ENCODE measurements around the gene MYO1B.

MYO1B gene

DNA sequence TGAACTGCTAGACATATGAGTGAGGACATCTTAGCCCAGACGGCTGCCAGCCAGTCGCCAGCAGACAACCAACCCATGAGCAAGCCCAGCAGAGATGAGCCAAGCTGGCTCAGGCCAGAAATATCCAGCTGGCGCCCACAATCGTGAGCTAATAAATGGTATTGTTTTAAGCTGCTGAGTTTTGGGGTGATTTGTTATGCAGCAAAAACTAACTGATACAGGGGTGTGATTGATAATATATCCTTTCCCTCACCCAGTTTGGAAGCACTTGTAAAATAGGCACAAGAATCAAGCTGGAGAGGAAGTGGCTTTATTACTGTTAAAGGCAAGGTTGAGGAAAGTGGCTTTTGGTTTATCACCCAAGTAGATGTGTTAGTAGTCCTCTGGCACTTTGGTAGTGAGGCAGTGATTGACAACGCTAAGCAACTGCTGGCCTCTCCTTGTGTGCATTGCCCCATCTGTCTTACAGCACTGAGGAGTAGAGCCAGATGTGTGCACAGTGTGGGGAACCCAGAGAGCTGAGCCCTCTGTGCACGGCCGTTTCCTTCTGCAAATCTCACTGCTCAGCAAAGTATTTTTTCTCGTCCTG is 110.1 kb downstream of the MYO1B start:
- DNase-seq (ENCODE audit: low read depth in 2 of 2, low spot score in 1 of 2): no peak

DNA sequence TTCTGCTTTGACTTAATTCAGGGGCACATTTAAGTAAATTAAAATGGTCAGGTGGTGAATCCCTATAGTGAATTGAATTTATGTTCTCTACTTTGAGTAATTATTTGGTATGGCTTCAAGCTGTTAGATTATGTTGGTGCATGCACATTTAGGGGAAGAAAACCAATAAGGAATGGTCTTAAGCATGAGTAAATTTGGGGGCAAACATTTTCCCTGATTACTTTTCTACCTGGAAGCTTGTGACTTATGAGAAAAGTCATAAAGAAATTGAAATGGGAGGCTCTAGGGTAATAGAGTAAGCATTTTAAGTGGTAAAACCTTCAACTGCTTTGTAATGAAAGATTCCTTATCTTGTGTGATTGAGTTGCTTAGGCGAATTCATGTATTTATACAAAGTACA is 112.5 kb downstream of the MYO1B start:
- DNase-seq (ENCODE audit: low read depth in 2 of 2, low spot score in 1 of 2): no peak

DNA sequence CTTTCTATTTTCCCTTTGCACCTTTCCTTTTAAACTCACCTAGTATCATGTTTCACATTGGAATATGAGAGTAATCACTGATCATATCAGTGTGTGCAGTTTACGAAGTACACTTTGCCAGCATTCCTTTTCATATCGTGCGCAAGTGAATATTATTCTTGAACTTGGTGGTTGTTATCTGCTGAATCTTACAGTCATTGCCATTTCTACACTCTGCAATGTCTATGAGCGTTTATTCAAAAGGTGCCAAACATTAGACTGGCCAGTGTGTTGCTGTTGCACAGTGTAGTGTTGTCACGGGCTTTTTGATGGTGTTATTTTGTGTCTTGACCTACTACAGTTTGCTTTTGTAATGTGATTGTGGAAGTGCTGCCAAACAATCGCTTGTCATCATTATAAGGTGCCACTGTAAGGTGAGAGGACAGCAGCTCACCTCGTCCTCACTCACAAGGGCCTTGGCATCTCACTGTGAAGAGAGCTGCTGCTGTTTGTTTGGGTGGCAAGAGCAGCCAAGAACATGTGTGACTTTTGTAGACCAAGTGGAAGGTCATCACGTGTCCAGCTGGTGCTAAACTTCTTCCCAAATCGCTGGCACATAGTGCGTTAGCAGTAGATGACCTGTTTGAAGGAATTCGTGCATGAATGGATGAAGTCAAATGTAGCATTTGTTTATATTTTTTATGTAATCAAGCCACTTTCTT is 113.3 kb downstream of the MYO1B start:
- no peak for DNase-seq (ENCODE audit: low read depth in 2 of 2, low spot score in 1 of 2)

DNA sequence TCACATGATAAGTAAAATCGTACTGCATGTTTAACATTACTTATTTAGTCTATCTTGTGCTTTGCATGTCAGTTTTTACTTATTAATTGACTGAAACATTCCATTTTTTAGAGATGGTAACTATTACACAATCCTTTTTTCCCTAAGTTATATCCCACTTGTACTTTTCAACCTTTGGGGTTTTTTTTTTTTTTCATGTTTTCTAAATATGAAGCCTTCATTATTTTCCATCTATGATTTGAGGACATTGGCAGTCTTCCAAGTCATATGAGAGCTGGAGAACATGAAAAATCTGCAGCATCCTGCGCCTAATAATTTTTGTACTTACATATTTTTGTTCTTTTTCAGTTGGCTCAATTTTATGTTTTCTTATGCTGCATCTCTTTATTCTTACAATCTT is 113.9 kb downstream of the MYO1B start:
- no peak for DNase-seq (ENCODE audit: low read depth in 2 of 2, low spot score in 1 of 2)

DNA sequence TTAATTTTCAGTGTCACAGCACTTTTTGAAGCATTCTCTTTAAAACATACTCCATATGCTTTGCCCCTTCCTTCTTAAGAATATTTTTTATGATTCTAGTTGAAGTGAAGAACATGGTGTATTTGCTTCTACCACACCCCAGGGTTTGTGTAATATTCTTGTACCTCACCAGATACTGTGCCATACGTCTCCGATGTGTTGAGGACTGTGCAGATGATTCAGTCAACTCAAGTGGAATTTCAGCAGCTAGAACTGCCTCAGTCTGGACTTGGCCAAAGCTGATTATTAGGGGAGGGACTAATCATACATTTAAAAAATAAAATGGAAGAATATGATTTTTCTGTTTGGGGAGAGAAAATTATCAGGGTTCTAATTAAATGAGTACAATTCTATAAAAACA is 115.7 kb downstream of the MYO1B start:
- no peak for DNase-seq (ENCODE audit: low read depth in 2 of 2, low spot score in 1 of 2)

DNA sequence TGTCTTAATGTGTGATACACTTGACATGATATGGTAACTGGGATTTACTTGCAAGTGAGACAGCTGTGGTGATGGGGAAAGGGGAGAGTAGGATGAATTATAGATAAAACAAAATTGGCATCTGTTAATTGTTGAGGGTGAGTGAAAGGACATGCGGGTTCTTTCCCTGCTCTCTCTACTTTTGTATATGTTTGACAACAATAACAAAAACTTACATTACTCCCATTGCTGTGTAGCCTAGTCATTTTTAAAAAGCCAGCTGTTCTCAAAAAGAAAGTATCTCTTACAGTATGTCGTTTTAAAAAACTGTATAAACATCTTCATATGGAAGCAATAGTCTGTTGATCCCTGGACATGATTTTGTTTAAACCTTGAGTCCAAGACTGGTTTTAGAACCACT is 117.6 kb downstream of the MYO1B start:
- no peak for DNase-seq (ENCODE audit: low read depth in 2 of 2, low spot score in 1 of 2)

DNA sequence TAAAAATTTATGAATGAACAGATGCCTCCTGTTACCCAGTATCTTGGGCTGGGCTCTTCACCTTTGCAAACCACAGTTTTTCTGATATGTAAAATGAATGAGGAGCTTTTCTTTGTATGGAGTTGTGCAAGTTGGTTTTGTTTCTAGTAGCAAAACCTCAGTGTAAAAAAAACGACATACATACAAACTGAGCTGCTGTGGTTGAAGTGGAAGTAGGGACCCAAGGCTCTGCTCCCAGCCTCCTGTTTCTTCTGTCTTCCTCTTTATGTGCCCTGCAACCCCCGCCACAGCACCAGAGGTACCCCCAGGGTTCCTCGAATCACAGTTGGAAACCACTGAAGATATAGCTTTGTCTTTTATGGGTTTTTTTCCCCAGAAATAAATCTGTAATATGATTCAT is 118.1 kb downstream of the MYO1B start:
- no peak for DNase-seq (ENCODE audit: low read depth in 2 of 2, low spot score in 1 of 2)

DNA sequence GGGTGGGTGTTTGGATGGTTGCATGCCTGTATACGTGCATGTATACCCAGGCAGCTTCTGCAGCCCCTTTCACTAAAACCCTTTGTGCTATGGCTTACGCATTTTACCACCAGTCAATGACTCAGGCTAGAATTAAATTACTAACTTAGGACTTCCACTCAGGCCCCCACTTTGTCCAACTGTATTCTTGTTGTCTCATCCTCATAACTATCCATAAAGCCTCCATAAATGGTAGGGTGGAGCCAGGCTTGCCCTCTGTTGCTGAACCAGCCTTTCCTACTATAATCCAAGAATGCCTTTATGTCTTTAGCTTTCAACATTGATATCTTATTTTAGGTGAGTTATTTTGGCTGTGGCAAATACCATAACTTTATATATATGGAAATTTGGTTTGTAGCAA is 119.9 kb downstream of the MYO1B start:
- DNase-seq (ENCODE audit: low read depth in 2 of 2, low spot score in 1 of 2): no peak

DNA sequence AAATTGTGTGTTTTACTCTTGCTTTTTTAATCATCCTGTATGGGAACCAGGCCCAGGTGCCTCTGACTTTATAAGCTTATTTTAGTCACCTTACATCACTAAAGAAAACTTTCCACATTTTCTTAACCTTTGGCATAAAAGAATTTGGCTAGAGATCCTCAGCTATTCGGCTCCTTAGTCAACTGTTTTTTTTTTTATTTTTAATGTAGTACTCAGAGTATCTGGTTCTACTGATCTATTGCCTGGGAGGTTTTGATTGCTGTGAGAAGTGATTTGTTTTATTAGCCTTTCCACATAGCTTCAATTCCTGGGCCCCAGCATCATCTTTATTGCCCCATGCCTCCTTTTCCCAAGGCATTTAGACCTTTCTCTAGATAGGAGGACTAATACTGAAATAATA is 121.0 kb downstream of the MYO1B start:
- DNase-seq (ENCODE audit: low read depth in 2 of 2, low spot score in 1 of 2): no peak

DNA sequence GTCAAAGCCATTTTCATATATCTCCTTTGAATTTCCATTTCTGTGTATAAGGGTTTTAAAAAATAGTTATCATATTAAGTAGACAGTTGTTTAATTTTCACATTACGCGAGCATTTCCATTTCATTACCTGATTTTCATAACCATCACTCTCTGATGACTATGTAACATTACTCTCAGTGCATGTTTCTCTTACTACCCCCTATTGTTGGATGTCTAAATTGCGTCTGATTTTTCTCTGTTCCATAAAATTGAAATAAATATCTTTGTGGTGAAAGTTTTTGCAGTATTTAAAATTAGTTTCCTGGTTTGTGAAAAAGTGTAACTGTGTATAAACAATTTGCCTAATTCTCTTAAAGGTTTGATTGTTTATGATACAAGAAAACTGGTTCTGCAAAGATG is 123.8 kb downstream of the MYO1B start:
- DNase-seq (ENCODE audit: low read depth in 2 of 2, low spot score in 1 of 2): no peak

DNA sequence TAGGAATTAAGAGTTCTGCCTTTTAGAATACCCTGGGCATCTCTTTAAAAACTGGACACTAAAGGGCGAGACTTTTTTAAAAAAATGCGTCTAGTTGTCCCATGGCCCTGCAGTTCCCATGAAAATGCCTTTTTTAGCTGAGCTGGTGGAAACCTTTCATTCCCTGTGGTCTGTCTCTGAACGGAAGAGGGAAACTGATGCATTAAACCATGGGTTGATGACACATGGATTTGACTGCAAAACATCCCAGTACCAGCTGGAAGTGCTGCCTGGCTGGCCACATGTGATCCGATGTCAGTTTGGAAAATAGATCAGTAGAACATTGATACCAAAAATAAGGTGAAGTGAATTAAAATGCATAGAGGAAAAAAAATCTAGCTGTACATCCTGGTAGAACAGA is 129.2 kb downstream of the MYO1B start:
- DNase-seq (ENCODE audit: low read depth in 2 of 2, low spot score in 1 of 2): no peak

DNA sequence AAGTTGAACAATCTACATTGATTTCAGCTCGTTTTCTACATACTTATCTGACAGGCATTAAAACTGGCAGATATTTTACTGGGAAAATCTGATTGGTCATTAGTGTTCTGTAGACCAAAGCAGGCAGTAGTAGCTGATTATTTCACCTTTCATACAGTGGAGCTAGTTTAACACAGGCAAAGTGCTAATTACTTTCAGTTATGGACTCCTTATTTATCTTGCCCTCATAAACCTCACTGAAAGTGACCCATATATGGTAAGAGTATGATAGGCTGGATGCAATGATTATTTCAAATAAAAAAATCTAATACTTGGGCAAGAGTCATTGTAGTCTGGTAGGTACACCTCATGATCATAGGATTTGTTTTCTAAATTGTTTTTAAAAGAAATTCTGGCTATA is 129.7 kb downstream of the MYO1B start:
- DNase-seq (ENCODE audit: low read depth in 2 of 2, low spot score in 1 of 2): no peak

DNA sequence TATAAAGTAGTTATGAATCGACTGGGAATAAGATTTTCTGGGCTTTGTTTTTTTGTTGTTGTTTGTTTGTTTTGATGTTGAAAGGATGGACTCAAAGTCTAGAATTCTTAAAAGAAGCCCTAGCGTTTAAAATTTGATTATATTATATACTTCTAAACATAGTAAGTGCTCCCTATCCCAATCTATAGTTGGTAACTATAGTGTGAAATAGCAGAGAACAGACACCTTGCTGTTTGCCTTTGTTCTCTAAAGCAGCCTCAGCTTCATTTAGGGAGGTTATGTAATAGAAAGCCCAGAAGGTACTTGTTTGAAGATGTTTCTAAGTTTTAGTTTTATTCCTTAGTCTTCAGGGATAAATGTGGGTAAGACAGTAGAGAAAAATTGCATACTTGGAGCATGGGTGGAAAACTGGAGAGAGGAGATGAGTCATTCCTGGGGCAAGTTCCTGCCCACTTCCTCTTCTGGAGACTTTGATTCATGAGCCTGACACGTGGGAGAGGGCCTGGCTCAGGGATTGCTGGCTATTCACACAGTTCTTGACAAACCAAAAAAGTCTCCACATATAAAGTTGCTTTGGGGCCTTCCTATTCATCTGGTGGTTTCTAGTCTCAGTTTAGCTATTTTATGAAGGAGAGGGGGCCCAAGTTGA is 131.9 kb downstream of the MYO1B start:
- no peak for DNase-seq (ENCODE audit: low read depth in 2 of 2, low spot score in 1 of 2)

DNA sequence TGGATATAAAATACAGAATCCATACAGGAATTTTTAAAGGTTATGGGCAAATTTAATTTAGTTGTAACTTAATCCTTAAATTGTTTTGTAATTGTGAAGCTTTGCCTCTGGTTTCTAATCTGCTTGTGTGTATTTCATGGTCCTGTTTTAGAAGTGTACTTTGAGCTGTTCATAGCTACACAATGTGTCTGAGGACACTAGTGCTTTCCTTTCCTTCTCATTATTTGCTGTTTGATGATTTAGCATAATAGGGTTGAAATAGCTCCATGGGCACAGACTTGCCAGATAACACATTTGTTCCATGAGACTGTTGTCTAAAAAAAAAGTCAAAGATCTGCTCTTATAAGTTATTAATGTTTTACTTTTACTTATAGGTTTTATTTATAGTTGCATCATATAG is 134.2 kb downstream of the MYO1B start:
- no peak for DNase-seq (ENCODE audit: low read depth in 2 of 2, low spot score in 1 of 2)

DNA sequence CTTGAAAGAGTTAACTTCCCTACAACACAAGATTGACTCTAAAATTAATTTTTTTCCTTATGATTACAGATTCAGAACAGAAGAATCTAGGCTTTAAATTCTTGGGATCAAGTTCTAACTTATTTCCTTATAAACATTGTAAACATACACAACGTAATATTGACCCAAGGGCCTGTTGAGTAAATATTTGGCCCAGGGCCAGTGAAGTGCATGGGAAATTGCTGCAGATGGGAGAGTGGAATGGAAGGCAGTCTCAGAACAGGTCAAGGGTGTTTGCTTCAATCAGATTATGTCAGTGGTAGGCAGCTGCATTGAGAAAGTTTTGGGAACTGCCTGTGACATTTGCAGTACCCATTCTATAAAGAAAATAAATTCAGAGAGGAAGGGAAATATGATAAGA is 137.6 kb downstream of the MYO1B start:
- no peak for DNase-seq (ENCODE audit: low read depth in 2 of 2, low spot score in 1 of 2)

DNA sequence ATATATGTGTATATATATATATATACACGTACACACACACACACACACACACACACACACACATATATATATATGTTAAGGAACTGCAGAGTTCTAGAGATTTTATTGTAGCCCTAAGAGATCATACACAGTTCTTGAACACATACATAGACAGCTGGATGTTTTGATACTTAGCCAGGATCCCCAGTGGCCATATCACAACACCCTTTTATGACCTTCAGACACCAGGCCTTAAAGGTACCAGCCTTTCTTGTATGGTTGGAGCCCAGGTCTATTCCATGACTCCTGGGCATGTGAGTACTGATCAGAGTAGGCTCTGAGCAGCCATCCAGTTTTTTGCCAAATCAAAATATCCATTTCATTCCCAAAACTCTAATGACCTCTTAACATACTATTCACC is 138.3 kb downstream of the MYO1B start:
- DNase-seq (ENCODE audit: low read depth in 2 of 2, low spot score in 1 of 2): no peak

DNA sequence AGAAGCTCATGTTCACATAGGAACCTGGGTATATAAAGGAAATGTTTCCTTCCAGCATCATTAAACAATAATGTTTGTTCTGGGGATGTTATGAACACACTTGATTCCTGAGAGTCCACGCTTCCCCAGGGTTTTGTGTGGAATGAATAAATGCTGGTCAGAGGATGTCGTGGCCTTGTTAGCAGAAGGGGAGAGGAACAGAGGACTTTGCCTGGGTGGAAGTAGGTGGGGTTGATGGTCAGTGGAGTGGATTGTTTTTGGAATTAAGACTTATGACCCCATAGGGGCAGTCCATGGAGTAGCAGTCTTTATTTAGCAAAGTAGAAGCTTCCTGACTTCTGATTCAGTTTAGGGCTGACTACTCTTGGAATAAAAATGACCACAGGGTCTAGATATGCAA is 139.6 kb downstream of the MYO1B start:
- DNase-seq (ENCODE audit: low read depth in 2 of 2, low spot score in 1 of 2): no peak

DNA sequence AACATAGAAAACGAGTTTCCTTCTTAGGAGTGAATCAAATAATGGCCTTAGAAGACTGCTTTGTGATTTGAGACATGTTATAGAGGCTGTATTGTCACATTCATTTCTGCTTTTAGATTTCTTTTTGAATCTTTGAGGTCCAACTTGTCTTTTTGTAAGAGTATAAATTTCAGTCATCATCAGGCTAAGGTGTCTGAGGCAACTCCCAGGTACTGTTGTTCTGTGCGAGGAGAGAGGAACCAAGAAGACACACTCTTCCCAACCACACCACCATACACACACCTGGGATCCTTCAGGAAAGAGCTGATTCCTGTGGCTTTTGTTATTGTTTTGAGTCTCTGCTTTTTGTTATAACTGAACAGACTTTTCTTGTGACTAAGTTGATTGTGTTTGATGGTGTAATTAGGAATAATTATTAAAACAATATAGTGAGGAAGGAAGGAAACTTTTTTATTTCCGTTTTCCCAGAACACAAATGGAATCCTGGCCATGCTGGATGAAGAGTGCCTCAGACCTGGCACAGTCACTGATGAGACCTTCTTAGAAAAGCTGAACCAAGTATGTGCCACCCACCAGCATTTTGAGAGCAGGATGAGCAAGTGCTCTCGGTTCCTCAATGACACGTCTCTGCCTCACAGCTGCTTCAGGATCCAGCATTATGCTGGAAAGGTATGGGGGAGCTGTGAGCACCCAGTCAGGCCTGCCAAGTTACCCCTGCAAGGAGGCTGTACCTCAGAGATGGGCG is 140.4 kb downstream of the MYO1B start:
- no peak for DNase-seq (ENCODE audit: low read depth in 2 of 2, low spot score in 1 of 2)

DNA sequence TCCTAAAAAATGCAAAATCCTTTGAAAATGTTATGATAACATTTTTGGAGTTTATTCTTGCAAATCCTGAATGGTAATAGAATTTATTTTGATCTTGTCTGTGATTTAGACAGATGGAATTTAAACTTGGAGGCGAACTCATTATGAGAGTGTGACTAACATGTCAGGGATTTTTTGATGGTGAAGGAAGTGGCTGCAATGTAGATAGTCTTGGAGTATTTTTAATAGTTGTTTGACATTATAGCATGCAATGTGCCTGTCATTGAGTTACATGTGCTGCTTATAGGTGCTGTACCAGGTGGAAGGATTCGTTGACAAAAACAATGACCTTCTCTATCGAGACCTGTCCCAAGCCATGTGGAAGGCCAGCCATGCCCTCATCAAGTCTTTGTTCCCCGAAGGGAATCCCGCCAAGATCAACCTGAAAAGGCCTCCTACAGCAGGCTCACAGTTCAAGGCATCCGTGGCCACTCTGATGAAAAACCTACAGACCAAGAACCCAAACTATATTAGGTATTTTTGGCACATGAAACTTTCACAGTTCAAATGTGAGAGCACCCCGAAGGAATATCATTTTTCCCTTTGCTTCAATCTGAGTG is 141.8 kb downstream of the MYO1B start:
- no peak for DNase-seq (ENCODE audit: low read depth in 2 of 2, low spot score in 1 of 2)

DNA sequence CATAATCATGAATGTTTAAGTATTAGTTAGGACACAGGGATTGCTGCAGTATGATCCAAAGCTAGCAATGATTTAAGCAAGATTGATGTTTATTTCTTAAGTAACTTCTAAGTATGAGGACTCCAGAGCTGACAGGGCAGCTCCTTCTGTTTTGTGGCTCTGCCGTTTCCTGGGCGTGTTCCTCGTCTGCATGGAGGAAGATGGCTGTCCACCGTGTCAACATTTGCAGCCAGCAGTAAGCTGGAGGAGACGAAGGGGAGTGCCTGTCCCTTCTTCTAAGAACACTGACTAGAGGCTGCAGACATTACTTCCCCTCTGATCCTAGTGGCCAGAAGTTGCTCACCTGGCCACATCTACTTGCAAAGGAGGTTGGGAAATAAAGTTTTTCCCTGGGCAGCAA is 144.1 kb downstream of the MYO1B start:
- DNase-seq (ENCODE audit: low read depth in 2 of 2, low spot score in 1 of 2): no peak

DNA sequence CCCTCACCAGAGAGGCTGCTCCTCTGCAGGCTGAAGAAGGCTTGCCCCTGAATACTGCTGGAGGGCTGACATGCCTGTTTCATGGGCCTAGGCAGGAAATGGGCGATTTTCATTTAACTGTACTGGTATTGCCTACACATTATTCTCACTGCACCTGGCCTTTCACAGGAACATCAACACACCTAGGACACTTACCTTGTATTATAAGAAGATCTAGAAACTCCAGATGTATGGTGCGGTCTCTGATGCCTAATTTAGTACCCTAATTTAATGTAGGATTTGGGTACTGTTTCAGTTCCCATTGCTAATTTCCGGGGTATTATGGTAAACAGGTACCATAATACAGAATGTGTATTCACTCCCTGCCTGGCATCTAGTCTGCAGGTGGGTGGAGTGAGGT is 146.0 kb downstream of the MYO1B start:
- no peak for DNase-seq (ENCODE audit: low read depth in 2 of 2, low spot score in 1 of 2)

DNA sequence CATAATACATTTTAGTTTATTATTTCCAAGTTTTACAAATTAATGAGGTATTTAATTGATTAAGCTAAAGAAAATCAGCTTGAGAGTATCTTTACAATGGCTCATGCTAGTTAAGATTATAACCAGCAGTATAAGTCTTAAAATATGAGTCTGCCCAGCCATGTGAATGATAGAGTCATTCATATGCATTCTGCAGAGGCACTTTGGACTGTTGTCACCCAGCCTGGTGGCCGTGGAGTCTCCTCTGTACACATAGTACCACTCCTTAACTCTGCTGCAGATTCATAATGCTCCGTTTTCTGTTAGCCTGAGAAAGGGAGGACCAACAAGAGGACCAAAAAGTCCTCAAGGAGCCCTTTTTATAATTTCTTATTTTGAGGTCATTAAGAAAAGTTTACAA is 148.8 kb downstream of the MYO1B start:
- DNase-seq (ENCODE audit: low read depth in 2 of 2, low spot score in 1 of 2): no peak

Data from stimulated activated CD8-positive, alpha-beta memory T cell treated with anti-CD3 and anti-CD28 coated beads, Interleukin-4, amount 100 ng/mL, for 1 hour (primary cell).